H9 (cell line): ENCODE results near the gene ZBTB16. TPM values are rescaled to one million over a fixed set of nuclear protein-coding genes. Genes with fewer than 3 reads are reported as not detected.

Experiments
- DNase-seq: peaks from one replicate; pipeline ENCODE4 v3.0.0-alpha.2; 2017
- H2AFZ ChIP-seq: one replicate; pipeline ENCODE4 v1.6.1; 2013; ENCODE audit warnings: mild to moderate bottlenecking, low read length, control low read depth, moderate library complexity
- H2AK5ac ChIP-seq: 2 replicates; pipeline ENCODE4 v1.6.1; 2013; ENCODE audit warnings: low read length, control low read depth, mixed read lengths; ENCODE audit not compliant: insufficient read length
- H2BK120ac ChIP-seq: one replicate; pipeline ENCODE4 v1.6.1; 2013; ENCODE audit warnings: low read depth, mild to moderate bottlenecking, low read length, control low read depth, inconsistent platforms; ENCODE audit not compliant: poor library complexity, severe bottlenecking
- H2BK12ac ChIP-seq: 2 replicates; pipeline ENCODE4 v1.6.1; 2013; ENCODE audit warnings: low read length, control low read depth, mixed read lengths, low read depth; ENCODE audit not compliant: insufficient read length
- H2BK15ac ChIP-seq: 2 replicates; pipeline ENCODE4 v1.6.1; 2013; ENCODE audit warnings: low read depth, low read length, control low read depth
- H2BK20ac ChIP-seq: one replicate; pipeline ENCODE4 v1.6.1; 2013; ENCODE audit warnings: low read depth, mild to moderate bottlenecking, low read length, control low read depth, inconsistent platforms; ENCODE audit not compliant: poor library complexity, severe bottlenecking
- H2BK5ac ChIP-seq: 2 replicates; pipeline ENCODE4 v1.6.1; 2013; ENCODE audit warnings: low read length, control low read depth, mixed read lengths; ENCODE audit not compliant: insufficient read length
- H3K14ac ChIP-seq: 2 replicates; pipeline ENCODE4 v1.6.1; 2013; ENCODE audit warnings: low read length, control low read depth; ENCODE audit not compliant: insufficient read depth
- H3K18ac ChIP-seq: 2 replicates; pipeline ENCODE4 v1.6.1; 2013; ENCODE audit warnings: low read depth, mild to moderate bottlenecking, mixed read lengths, low read length, control low read depth; ENCODE audit not compliant: insufficient read length
- H3K23ac ChIP-seq: 2 replicates; pipeline ENCODE4 v1.6.1; 2013; ENCODE audit warnings: low read length, control low read depth, mixed read lengths, low read depth; ENCODE audit not compliant: insufficient read length
- H3K23me2 ChIP-seq: 2 replicates; pipeline ENCODE4 v1.6.1; 2013; ENCODE audit warnings: low read depth, mild to moderate bottlenecking, mixed read lengths, low read length, control low read depth; ENCODE audit not compliant: insufficient read length, poor library complexity, severe bottlenecking
- H3K27ac ChIP-seq: 2 replicates; pipeline ENCODE4 v1.5.1; 2013; ENCODE audit warnings: low read length, control low read depth, mixed read lengths, low read depth; ENCODE audit not compliant: insufficient read length
- H3K27me3 ChIP-seq: 2 replicates; pipeline ENCODE4 v1.6.1; 2013; ENCODE audit warnings: low read length, control low read depth, inconsistent platforms; ENCODE audit not compliant: insufficient read depth
- H3K4ac ChIP-seq: 2 replicates; pipeline ENCODE4 v1.6.1; 2013; ENCODE audit warnings: low read depth, mild to moderate bottlenecking, control low read depth, inconsistent platforms, low read length, moderate library complexity
- H3K4me1 ChIP-seq: 2 replicates; pipeline ENCODE4 v1.6.1; 2013; ENCODE audit warnings: low read length, control low read depth, inconsistent platforms; ENCODE audit not compliant: insufficient read depth
- H3K4me2 ChIP-seq: 2 replicates; pipeline ENCODE4 v1.6.1; 2013; ENCODE audit warnings: low read length, control low read depth, mixed read lengths; ENCODE audit not compliant: insufficient read length, insufficient read depth
- H3K56ac ChIP-seq: 2 replicates; pipeline ENCODE4 v1.6.1; 2013; ENCODE audit warnings: low read depth, mild to moderate bottlenecking, mixed read lengths, low read length, control low read depth; ENCODE audit not compliant: insufficient read length
- H3K79me1 ChIP-seq: 2 replicates; pipeline ENCODE4 v1.6.1; 2013; ENCODE audit warnings: low read depth, mild to moderate bottlenecking, moderate library complexity, low read length, control low read depth, inconsistent platforms; ENCODE audit not compliant: insufficient read depth, poor library complexity, severe bottlenecking
- H3K79me2 ChIP-seq: 2 replicates; pipeline ENCODE4 v1.6.1; 2013; ENCODE audit warnings: low read length, control low read depth, inconsistent platforms; ENCODE audit not compliant: insufficient read depth
- H3K9ac ChIP-seq: 2 replicates; pipeline ENCODE4 v1.6.1; 2013; ENCODE audit warnings: low read length, control low read depth, mixed read lengths; ENCODE audit not compliant: insufficient read length; ENCODE audit errors: extremely low read depth
- H3K9me3 ChIP-seq: one replicate; pipeline ENCODE4 v1.6.1; 2013; ENCODE audit warnings: low read depth, low read length, inconsistent platforms; ENCODE audit not compliant: control insufficient read depth
- H3T11ph ChIP-seq: one replicate; pipeline ENCODE4 v1.6.1; 2013; ENCODE audit warnings: mild to moderate bottlenecking, low read length, control low read depth, inconsistent platforms
- H4K20me1 ChIP-seq: one replicate; pipeline ENCODE4 v1.6.1; 2013; ENCODE audit not compliant: control insufficient read depth, insufficient read length, insufficient read depth
- H4K5ac ChIP-seq: 2 replicates; pipeline ENCODE4 v1.6.1; 2013; ENCODE audit warnings: low read depth, mild to moderate bottlenecking, mixed read lengths, low read length, control low read depth; ENCODE audit not compliant: insufficient read length
- H4K8ac ChIP-seq: replicated peaks from 2 replicates; pipeline ENCODE4 v1.6.1; 2013; ENCODE audit warnings: low read length, control low read depth, mixed read lengths, low read depth; ENCODE audit not compliant: insufficient read length
- H4K91ac ChIP-seq: 2 replicates; pipeline ENCODE4 v1.6.1; 2013; ENCODE audit warnings: low read depth, mild to moderate bottlenecking, moderate library complexity, mixed read lengths, low read length, control low read depth; ENCODE audit not compliant: insufficient read length
- H3K27ac Mint-ChIP-seq, 3 experiments: 2 replicates in 2 of 3; 3 replicates in 1 of 3; pipeline ENCODE4 v1.8.0; 2020 to 2021; ENCODE audit warnings: mixed read lengths in 3 of 3, mild to moderate bottlenecking in 1 of 3, moderate library complexity in 1 of 3
- H3K27me3 Mint-ChIP-seq: 2 replicates; pipeline ENCODE4 v1.8.0; 2021; ENCODE audit warnings: low read depth, mild to moderate bottlenecking, moderate library complexity, mixed read lengths
- H3K36me3 Mint-ChIP-seq, 3 experiments: 2 replicates in 2 of 3; 3 replicates in 1 of 3; pipeline ENCODE4 v1.8.0; 2020 to 2021; ENCODE audit warnings: low read depth in 3 of 3, mixed read lengths in 3 of 3; ENCODE audit not compliant: insufficient read depth in 1 of 3
- H3K4me1 Mint-ChIP-seq, 2 experiments: 2 replicates each; pipeline ENCODE4 v1.8.0; 2020; ENCODE audit warnings: mixed read lengths in 2 of 2
- H3K4me3 Mint-ChIP-seq, 2 experiments: 2 replicates in 1 of 2; 3 replicates in 1 of 2; pipeline ENCODE4 v1.8.0; 2020 to 2021; ENCODE audit warnings: mild to moderate bottlenecking in 2 of 2, mixed read lengths in 2 of 2, moderate library complexity in 1 of 2
- H3K9me3 Mint-ChIP-seq, 2 experiments: 2 replicates in 1 of 2; 3 replicates in 1 of 2; pipeline ENCODE4 v1.8.0; 2020; ENCODE audit warnings: mild to moderate bottlenecking in 2 of 2, mixed read lengths in 2 of 2, moderate library complexity in 1 of 2
- WGBS: extraction: QIAGEN DNeasy Blood & Tissue Kit; methylation state at CpG from one replicate; pipeline ENCODE4 v1.1.7; 2013; ENCODE audit warnings: missing lambda C conversion rate, low lambda C conversion rate, mixed read lengths; ENCODE audit not compliant: insufficient read length; ENCODE audit errors: extremely low coverage; 5-methylcytosine and 5-hydroxymethylcytosine counted together
- total RNA-seq: library from RNA; stranded (reverse); gene quantifications from 2 replicates; pipeline ENCODE4 v1.2.1, GENCODE V29; 2021
- TF ChIP-seq, protein P1 (sequence below): fragments of 200-600 bp; sonication (generic); conservative IDR thresholded peaks from 3 replicates; pipeline ENCODE4 v1.8.0; 2021; ENCODE audit warnings: antibody characterized with exemption, mild to moderate bottlenecking

The ZBTB16 gene
- total RNA-seq, 1 experiment from 2014 or later = not detected

- no peak overlapping the region for H3K4me3 Mint-ChIP-seq
- no peak overlapping the region for H2BK20ac ChIP-seq
- H3K4me1 ChIP-seq = no peaks in the 10 kb centered on the region
- DNase-seq = no peak
- H3K9me3 Mint-ChIP-seq = no peaks in the 10 kb centered on the region
- H3K18ac ChIP-seq = no peak overlapping the region
- H2BK15ac ChIP-seq = no peak overlapping the region
- no peaks in the 10 kb centered on the region for H3K27me3 ChIP-seq
- no CpG with 5 or more reads among the region's 11 CpGs for WGBS
- no peak overlapping the region for H2BK5ac ChIP-seq
- no peak overlapping the region for H4K8ac ChIP-seq
- no peaks in the 10 kb centered on the region for H3K23me2 ChIP-seq
- TF ChIP-seq, protein P1, sequence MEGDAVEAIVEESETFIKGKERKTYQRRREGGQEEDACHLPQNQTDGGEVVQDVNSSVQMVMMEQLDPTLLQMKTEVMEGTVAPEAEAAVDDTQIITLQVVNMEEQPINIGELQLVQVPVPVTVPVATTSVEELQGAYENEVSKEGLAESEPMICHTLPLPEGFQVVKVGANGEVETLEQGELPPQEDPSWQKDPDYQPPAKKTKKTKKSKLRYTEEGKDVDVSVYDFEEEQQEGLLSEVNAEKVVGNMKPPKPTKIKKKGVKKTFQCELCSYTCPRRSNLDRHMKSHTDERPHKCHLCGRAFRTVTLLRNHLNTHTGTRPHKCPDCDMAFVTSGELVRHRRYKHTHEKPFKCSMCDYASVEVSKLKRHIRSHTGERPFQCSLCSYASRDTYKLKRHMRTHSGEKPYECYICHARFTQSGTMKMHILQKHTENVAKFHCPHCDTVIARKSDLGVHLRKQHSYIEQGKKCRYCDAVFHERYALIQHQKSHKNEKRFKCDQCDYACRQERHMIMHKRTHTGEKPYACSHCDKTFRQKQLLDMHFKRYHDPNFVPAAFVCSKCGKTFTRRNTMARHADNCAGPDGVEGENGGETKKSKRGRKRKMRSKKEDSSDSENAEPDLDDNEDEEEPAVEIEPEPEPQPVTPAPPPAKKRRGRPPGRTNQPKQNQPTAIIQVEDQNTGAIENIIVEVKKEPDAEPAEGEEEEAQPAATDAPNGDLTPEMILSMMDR = no peak
- peaks cover 31% of the 10 kb centered on the region; the same call in 1 of the 2 replicates for H3K27me3 Mint-ChIP-seq
- no peak overlapping the region for H3K56ac ChIP-seq
- H2AFZ ChIP-seq = no peak overlapping the region
- no peak overlapping the region for H3K23ac ChIP-seq
- no peaks in the 10 kb centered on the region for H3K79me2 ChIP-seq
- H4K91ac ChIP-seq = no peak overlapping the region
- H2BK12ac ChIP-seq = no peak overlapping the region
- H3K9me3 ChIP-seq = no peaks in the 10 kb centered on the region
- no peak overlapping the region for H3K27ac ChIP-seq
- no peak overlapping the region for H3K4ac ChIP-seq
- H3K14ac ChIP-seq = no peak overlapping the region
- no peak overlapping the region for H2AK5ac ChIP-seq
- H3K4me2 ChIP-seq = no peak overlapping the region
- no peak overlapping the region for H3K27ac Mint-ChIP-seq
- H4K20me1 ChIP-seq = no peaks in the 10 kb centered on the region
- no peak overlapping the region for H3K9ac ChIP-seq
- H3K4me1 Mint-ChIP-seq = peaks cover 5 to 12% of the 10 kb centered on the region in 2 experiments; a peak in 3 of 4 replicates
- no peak overlapping the region for H3T11ph ChIP-seq
- no peaks in the 10 kb centered on the region for H3K36me3 Mint-ChIP-seq
- H2BK120ac ChIP-seq = no peak overlapping the region
- no peak overlapping the region for H4K5ac ChIP-seq
- H3K79me1 ChIP-seq = no peaks in the 10 kb centered on the region
Observed at GRCh38 chr11:114182471-114183043, 123.0 kb downstream of the ZBTB16 start.
